Hepatocyte (in vitro differentiated cells): Measurements from ENCODE around the gene PLBD2. TPM values are rescaled to one million over a fixed set of nuclear protein-coding genes. Genes with fewer than 3 reads are reported as not detected.
A peak's percentile ranks its signal among the peaks of the same experiment; 100 is the strongest.

Experiments used
- DNase-seq: peaks from one replicate; pipeline ENCODE4 v3.0.0-alpha.2; 2016; ENCODE audit warnings: low spot score
- H2AFZ ChIP-seq: fragments of 200-600 bp; sonication (generic); 2 replicates; pipeline ENCODE4 v1.6.0; 2016; ENCODE audit warnings: antibody characterized with exemption, mild to moderate bottlenecking
- H3K27ac ChIP-seq: fragments of 200-600 bp; sonication (generic); 2 replicates; pipeline ENCODE4 v1.5.1; 2016; ENCODE audit warnings: mild to moderate bottlenecking
- H3K27me3 ChIP-seq: fragments of 200-600 bp; sonication (generic); 2 replicates; pipeline ENCODE4 v1.6.1; 2016
- H3K36me3 ChIP-seq: fragments of 200-600 bp; sonication (generic); replicated peaks from 2 replicates; pipeline ENCODE4 v1.5.1; 2016; ENCODE audit warnings: low read depth; ENCODE audit not compliant: insufficient read depth
- H3K4me1 ChIP-seq: fragments of 200-600 bp; sonication (generic); 2 replicates; pipeline ENCODE4 v1.5.1; 2016; ENCODE audit warnings: mild to moderate bottlenecking, moderate library complexity; ENCODE audit not compliant: insufficient read depth
- H3K4me2 ChIP-seq: fragments of 200-600 bp; sonication (generic); 2 replicates; pipeline ENCODE4 v1.6.0; 2016
- H3K4me3 ChIP-seq: fragments of 200-600 bp; sonication (generic); 2 replicates; pipeline ENCODE4 v1.5.1; 2016; ENCODE audit warnings: mild to moderate bottlenecking
- H3K79me2 ChIP-seq: fragments of 200-600 bp; sonication (generic); 2 replicates; pipeline ENCODE4 v1.6.0; 2017; ENCODE audit warnings: mild to moderate bottlenecking
- H3K9me2 ChIP-seq: fragments of 200-600 bp; sonication (generic); replicated peaks from 2 replicates; pipeline ENCODE4 v1.6.0; 2017; ENCODE audit warnings: mild to moderate bottlenecking; ENCODE audit not compliant: insufficient read depth
- H3K9me3 ChIP-seq: fragments of 200-600 bp; sonication (generic); 2 replicates; pipeline ENCODE4 v1.5.1; 2016; ENCODE audit warnings: low read depth, mild to moderate bottlenecking
- H4K20me1 ChIP-seq: fragments of 200-600 bp; sonication (generic); 2 replicates; pipeline ENCODE4 v1.6.0; 2016; ENCODE audit warnings: mild to moderate bottlenecking; ENCODE audit not compliant: insufficient read depth, poor library complexity, severe bottlenecking
- CTCF ChIP-seq: fragments of 200-600 bp; sonication (generic); IDR thresholded peaks from 2 replicates; pipeline ENCODE4 v1.5.1; 2016; ENCODE audit warnings: antibody characterized with exemption, mild to moderate bottlenecking; ENCODE audit not compliant: poor library complexity
- EZH2 ChIP-seq: fragments of 200-600 bp; sonication (generic); IDR thresholded peaks from 2 replicates; pipeline ENCODE4 v1.6.1; 2016; ENCODE audit warnings: antibody characterized with exemption, mild to moderate bottlenecking, borderline replicate concordance
- EZH2phosphoT487 ChIP-seq: fragments of 200-600 bp; sonication (generic); IDR thresholded peaks from one replicate; pipeline ENCODE4 v1.6.1; 2018; ENCODE audit warnings: antibody characterized with exemption, mild to moderate bottlenecking, low read depth, moderate library complexity; ENCODE audit not compliant: unreplicated experiment, severe bottlenecking
- WGBS: methylation state at CpG from one replicate; pipeline ENCODE4 v1.1.6; 2016; ENCODE audit warnings: low lambda C conversion rate; ENCODE audit errors: missing lambda C conversion rate; 5-methylcytosine and 5-hydroxymethylcytosine counted together
- polyA plus RNA-seq: library from polyadenylated mRNA; unstranded; fragments of >200 nt; fragmentation: Nextera tagmentation; extraction: Ambion mirVana; gene quantifications from 2 replicates; pipeline ENCODE4 v1.2.1, GENCODE V29; 2016
- total RNA-seq: library from RNA; depleted of rRNA; stranded (reverse); fragments of >200 nt; gene quantifications from 2 replicates; pipeline ENCODE4 v1.2.3, GENCODE V29; 2014

The PLBD2 gene
- total and polyA plus RNA-seq, 2 experiments from 2014 or later, result 32.5 to 47.6 TPM

GRCh38 chr12:113424456-113424855 is 66.1 kb downstream of the PLBD2 start:
- no peak overlapping the region for H3K4me2 ChIP-seq
- H3K4me1 ChIP-seq, result no peaks in the 10 kb centered on the region
- no peak overlapping the region for H2AFZ ChIP-seq
- H3K9me3 ChIP-seq, result no peaks in the 10 kb centered on the region
- TF ChIP-seq EZH2phosphoT487 (no peak), EZH2 (no peak), CTCF (no peak)
- DNase-seq, result no peak
- no peak overlapping the region for H3K4me3 ChIP-seq
- peaks cover 3% of the 10 kb centered on the region for H3K79me2 ChIP-seq
- no peaks in the 10 kb centered on the region for H3K36me3 ChIP-seq
- H3K27ac ChIP-seq, result no peak overlapping the region
- H3K27me3 ChIP-seq, result no peaks in the 10 kb centered on the region
- 87% methylated on average over 1 of the region's 1 CpG for WGBS
- H3K9me2 ChIP-seq, result no peaks in the 10 kb centered on the region
- H4K20me1 ChIP-seq, result no peaks in the 10 kb centered on the region

GRCh38 chr12:113424915-113425823 is 66.8 kb downstream of the PLBD2 start:
- Histone ChIP-seq H3K4me2 (no peak overlapping the region), H3K79me2 (peaks cover 3% of the 10 kb centered on the region), H3K36me3 (no peaks in the 10 kb centered on the region), H3K27ac (no peak overlapping the region), H3K27me3 (no peaks in the 10 kb centered on the region), H3K9me2 (no peaks in the 10 kb centered on the region), H3K4me1 (no peaks in the 10 kb centered on the region), H3K9me3 (no peaks in the 10 kb centered on the region), H4K20me1 (no peaks in the 10 kb centered on the region), H2AFZ (no peak overlapping the region), H3K4me3 (no peak overlapping the region)
- DNase-seq, result peak; percentile 53
- 54% methylated on average over 19 of the region's 20 CpGs for WGBS
- TF ChIP-seq CTCF (peak; percentile 73), EZH2phosphoT487 (no peak), EZH2 (no peak)

- Histone ChIP-seq H2AFZ (no peak overlapping the region), H3K36me3 (no peaks in the 10 kb centered on the region), H3K27me3 (no peaks in the 10 kb centered on the region), H3K4me2 (no peak overlapping the region), H3K79me2 (peaks cover 3% of the 10 kb centered on the region), H3K4me3 (no peak overlapping the region), H4K20me1 (no peaks in the 10 kb centered on the region), H3K9me2 (no peaks in the 10 kb centered on the region), H3K27ac (no peak overlapping the region), H3K9me3 (no peaks in the 10 kb centered on the region), H3K4me1 (no peaks in the 10 kb centered on the region)
- 42% methylated on average over 8 of the region's 11 CpGs for WGBS
- DNase-seq, result no peak
- TF ChIP-seq CTCF (no peak), EZH2 (no peak), EZH2phosphoT487 (no peak)
Observed at GRCh38 chr12:113425960-113426453, 67.6 kb downstream of the PLBD2 start.
